Measurements from ENCODE around the gene MCF2L. TPM values are rescaled to one million over a fixed set of nuclear protein-coding genes. Genes with fewer than 3 reads are reported as not detected.

Gene MCF2L
- polyA plus RNA-seq, 1 donor, result 30.9 TPM

DNA sequence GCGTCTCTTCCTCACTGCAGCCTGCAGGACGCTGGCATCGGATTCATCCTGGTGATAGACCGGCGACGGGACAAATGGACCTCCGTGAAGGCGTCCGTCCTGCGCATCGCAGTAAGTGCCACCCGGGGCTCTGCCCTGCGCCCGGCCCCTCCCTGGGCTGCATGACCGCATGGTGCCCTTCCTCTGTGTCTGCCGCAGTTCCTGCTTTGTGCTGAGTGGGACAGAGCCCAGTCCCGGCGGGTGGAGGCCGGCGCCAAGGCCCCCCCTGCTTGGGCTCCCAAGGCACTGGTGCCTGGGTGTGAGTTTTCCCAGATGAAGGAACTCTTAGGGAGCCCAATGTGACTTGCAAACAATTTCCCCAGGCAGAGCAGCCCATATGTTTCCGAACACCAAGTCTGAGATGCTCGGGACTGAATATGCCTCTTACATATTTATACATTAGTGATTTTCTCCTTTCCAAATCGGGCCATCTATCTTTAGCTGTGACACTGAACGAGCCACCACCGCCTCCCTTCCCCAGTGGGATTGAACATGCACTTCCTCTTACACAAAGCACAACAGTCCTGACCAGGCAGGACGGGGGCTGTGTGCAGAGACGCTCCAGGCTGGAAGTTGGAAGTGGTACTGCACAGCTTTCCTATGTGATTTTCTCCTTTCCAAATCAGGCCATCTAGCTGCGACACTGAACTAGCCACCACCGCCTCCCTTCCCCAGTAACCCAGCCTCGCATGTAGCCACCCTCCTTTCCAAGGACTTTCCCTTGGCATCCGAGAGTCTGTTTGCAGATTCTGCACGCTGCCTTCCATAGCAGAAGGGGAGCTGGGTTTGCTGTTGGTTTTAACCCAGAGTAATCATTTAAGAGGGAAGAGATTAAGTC is 76.5 kb downstream of the MCF2L start:
- Histone ChIP-seq H3K4me3 (ENCODE audit: low read length) (no peak overlapping the region), H3K27me3 (ENCODE audit: control insufficient read depth, insufficient read depth, low read length) (no peaks in the 10 kb centered on the region), H3K4me1 (ENCODE audit: control insufficient read depth, insufficient read depth, low read length) (no peaks in the 10 kb centered on the region), H3K9me3 (ENCODE audit: control insufficient read depth, low read depth, low read length) (no peaks in the 10 kb centered on the region), H3K27ac (ENCODE audit: low read length) (no peak overlapping the region), H3K36me3 (ENCODE audit: control insufficient read depth, insufficient read depth, low read length) (peaks cover 18% of the 10 kb centered on the region)
- DNase-seq, result no peak
- no CpG with 5 or more reads among the region's 32 CpGs for WGBS (ENCODE audit: insufficient coverage, low lambda C conversion rate)

GRCh38 chr13:113046128-113046882 is 77.3 kb downstream of the MCF2L start:
- Histone ChIP-seq H3K4me3 (ENCODE audit: low read length) (no peak overlapping the region), H3K27me3 (ENCODE audit: control insufficient read depth, insufficient read depth, low read length) (no peaks in the 10 kb centered on the region), H3K4me1 (ENCODE audit: control insufficient read depth, insufficient read depth, low read length) (no peaks in the 10 kb centered on the region), H3K9me3 (ENCODE audit: control insufficient read depth, low read depth, low read length) (no peaks in the 10 kb centered on the region), H3K27ac (ENCODE audit: low read length) (no peak overlapping the region), H3K36me3 (ENCODE audit: control insufficient read depth, insufficient read depth, low read length) (peaks cover 18% of the 10 kb centered on the region)
- DNase-seq, result no peak
- WGBS (ENCODE audit: insufficient coverage, low lambda C conversion rate), result 93% methylated on average over 3 of the region's 30 CpGs

- H3K4me3 ChIP-seq (ENCODE audit: low read length), result no peak overlapping the region
- peaks cover 18% of the 10 kb centered on the region for H3K36me3 ChIP-seq (ENCODE audit: control insufficient read depth, insufficient read depth, low read length)
- H3K27ac ChIP-seq (ENCODE audit: low read length), result no peak overlapping the region
- H3K4me1 ChIP-seq (ENCODE audit: control insufficient read depth, insufficient read depth, low read length), result no peaks in the 10 kb centered on the region
- WGBS (ENCODE audit: insufficient coverage, low lambda C conversion rate), result no CpG with 5 or more reads among the region's 13 CpGs
- no peaks in the 10 kb centered on the region for H3K27me3 ChIP-seq (ENCODE audit: control insufficient read depth, insufficient read depth, low read length)
- no peaks in the 10 kb centered on the region for H3K9me3 ChIP-seq (ENCODE audit: control insufficient read depth, low read depth, low read length)
- no peak for DNase-seq
These were observed 77.8 kb downstream of the MCF2L start for GRCh38 chr13:113046883-113047244.

GRCh38 chr13:113047587-113047986 is 78.6 kb downstream of the MCF2L start:
- H3K4me1 ChIP-seq (ENCODE audit: control insufficient read depth, insufficient read depth, low read length), result no peaks in the 10 kb centered on the region
- no peak overlapping the region for H3K27ac ChIP-seq (ENCODE audit: low read length)
- peaks cover 21% of the 10 kb centered on the region for H3K36me3 ChIP-seq (ENCODE audit: control insufficient read depth, insufficient read depth, low read length)
- DNase-seq, result no peak
- no peaks in the 10 kb centered on the region for H3K27me3 ChIP-seq (ENCODE audit: control insufficient read depth, insufficient read depth, low read length)
- 80% methylated on average over 1 of the region's 31 CpGs for WGBS (ENCODE audit: insufficient coverage, low lambda C conversion rate)
- H3K9me3 ChIP-seq (ENCODE audit: control insufficient read depth, low read depth, low read length), result no peaks in the 10 kb centered on the region
- no peak overlapping the region for H3K4me3 ChIP-seq (ENCODE audit: low read length)

DNA sequence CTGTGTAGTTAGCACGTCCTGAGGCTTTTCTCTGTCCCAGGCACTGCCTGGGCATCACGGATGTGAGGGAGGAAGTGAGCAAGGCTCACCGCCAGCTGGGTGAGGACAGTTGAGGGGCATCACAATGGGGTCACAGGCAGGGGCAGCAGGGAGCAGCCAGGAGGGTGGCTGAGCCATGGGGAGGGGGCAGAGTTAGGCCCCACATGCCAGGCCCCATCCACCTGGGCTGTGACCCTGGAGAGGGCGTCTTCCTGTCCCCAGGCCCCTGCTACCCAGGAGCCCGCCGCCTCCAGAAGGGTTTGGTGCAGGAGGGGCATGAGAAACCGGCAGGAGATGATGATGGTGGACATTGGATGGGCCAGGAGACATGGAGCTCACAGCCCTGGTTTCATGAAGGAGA is 79.8 kb downstream of the MCF2L start:
- Histone ChIP-seq H3K27ac (ENCODE audit: low read length) (no peak overlapping the region), H3K36me3 (ENCODE audit: control insufficient read depth, insufficient read depth, low read length) (peaks cover 27% of the 10 kb centered on the region), H3K4me3 (ENCODE audit: low read length) (no peak overlapping the region), H3K27me3 (ENCODE audit: control insufficient read depth, insufficient read depth, low read length) (no peaks in the 10 kb centered on the region), H3K9me3 (ENCODE audit: control insufficient read depth, low read depth, low read length) (no peaks in the 10 kb centered on the region), H3K4me1 (ENCODE audit: control insufficient read depth, insufficient read depth, low read length) (no peaks in the 10 kb centered on the region)
- WGBS (ENCODE audit: insufficient coverage, low lambda C conversion rate), result no CpG with 5 or more reads among the region's 7 CpGs
- DNase-seq, result no peak

GRCh38 chr13:113049521-113049941 is 80.5 kb downstream of the MCF2L start:
- peaks cover 29% of the 10 kb centered on the region for H3K36me3 ChIP-seq (ENCODE audit: control insufficient read depth, insufficient read depth, low read length)
- no peak overlapping the region for H3K4me3 ChIP-seq (ENCODE audit: low read length)
- no peaks in the 10 kb centered on the region for H3K9me3 ChIP-seq (ENCODE audit: control insufficient read depth, low read depth, low read length)
- DNase-seq, result no peak
- H3K27me3 ChIP-seq (ENCODE audit: control insufficient read depth, insufficient read depth, low read length), result no peaks in the 10 kb centered on the region
- WGBS (ENCODE audit: insufficient coverage, low lambda C conversion rate), result no CpG with 5 or more reads among the region's 13 CpGs
- H3K4me1 ChIP-seq (ENCODE audit: control insufficient read depth, insufficient read depth, low read length), result no peaks in the 10 kb centered on the region
- H3K27ac ChIP-seq (ENCODE audit: low read length), result no peak overlapping the region

DNA sequence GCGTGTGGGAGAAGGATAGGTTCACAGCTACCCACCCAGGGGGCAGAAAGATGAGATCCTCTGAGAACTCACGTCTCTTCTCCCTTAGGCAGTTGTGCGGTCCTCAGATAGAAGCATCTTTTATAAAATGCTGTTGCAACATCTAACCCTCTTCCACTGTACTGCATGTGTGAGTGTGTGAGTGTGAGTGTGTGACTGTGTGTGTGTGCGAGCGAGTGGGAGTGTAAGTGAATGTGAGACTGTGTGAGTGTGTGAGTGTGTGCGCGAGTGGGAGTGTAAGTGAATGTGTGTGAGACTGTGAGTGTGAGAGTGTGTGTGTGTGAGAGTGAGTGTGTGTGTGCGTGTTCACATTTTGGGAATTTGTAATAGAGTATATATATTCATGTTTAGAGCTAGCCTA is 81.0 kb downstream of the MCF2L start:
- 100% methylated on average over 1 of the region's 8 CpGs for WGBS (ENCODE audit: insufficient coverage, low lambda C conversion rate)
- no peak overlapping the region for H3K4me3 ChIP-seq (ENCODE audit: low read length)
- no peaks in the 10 kb centered on the region for H3K4me1 ChIP-seq (ENCODE audit: control insufficient read depth, insufficient read depth, low read length)
- no peaks in the 10 kb centered on the region for H3K9me3 ChIP-seq (ENCODE audit: control insufficient read depth, low read depth, low read length)
- H3K27me3 ChIP-seq (ENCODE audit: control insufficient read depth, insufficient read depth, low read length), result no peaks in the 10 kb centered on the region
- H3K36me3 ChIP-seq (ENCODE audit: control insufficient read depth, insufficient read depth, low read length), result peaks cover 29% of the 10 kb centered on the region
- DNase-seq, result no peak
- no peak overlapping the region for H3K27ac ChIP-seq (ENCODE audit: low read length)

DNA sequence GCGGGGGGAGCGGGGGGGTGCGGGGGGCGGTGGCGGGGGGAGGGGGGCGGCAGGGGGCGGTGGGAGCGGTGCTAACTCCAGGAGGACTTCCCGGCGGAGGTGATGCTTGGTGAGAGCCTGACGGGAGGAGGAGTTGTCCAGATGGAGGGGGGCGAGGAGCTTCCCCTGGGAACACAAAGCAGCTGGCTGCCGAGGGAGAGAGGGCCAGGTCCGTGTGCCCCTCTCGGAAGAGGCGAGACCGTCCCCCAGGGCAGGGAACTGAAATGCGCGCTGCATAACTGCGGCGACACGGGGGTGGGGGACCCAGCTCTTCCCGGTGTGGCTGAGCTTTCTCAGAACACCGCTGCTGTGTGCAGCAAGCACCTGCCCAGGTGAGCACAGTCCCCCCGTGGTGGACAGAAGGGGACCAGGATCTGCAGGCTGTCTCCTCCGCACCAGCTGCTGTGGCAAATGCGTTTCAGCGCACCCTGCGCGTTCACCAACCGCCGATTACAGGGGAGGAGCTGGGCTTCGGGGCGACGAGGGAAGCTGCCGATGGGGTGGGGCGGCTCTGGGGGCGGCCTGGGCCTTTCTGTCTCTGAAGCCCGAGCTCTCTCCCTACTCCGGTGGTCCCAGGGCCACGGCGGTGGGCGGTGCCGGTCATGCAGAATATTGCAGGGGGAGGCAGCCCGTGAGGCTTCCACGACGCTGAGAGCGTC is 81.9 kb downstream of the MCF2L start:
- Histone ChIP-seq H3K27ac (ENCODE audit: low read length) (no peak overlapping the region), H3K4me3 (ENCODE audit: low read length) (no peak overlapping the region), H3K27me3 (ENCODE audit: control insufficient read depth, insufficient read depth, low read length) (no peaks in the 10 kb centered on the region), H3K9me3 (ENCODE audit: control insufficient read depth, low read depth, low read length) (peaks cover 2% of the 10 kb centered on the region), H3K36me3 (ENCODE audit: control insufficient read depth, insufficient read depth, low read length) (peaks cover 27% of the 10 kb centered on the region), H3K4me1 (ENCODE audit: control insufficient read depth, insufficient read depth, low read length) (no peaks in the 10 kb centered on the region)
- WGBS (ENCODE audit: insufficient coverage, low lambda C conversion rate), result no CpG with 5 or more reads among the region's 48 CpGs
- no peak for DNase-seq

DNA sequence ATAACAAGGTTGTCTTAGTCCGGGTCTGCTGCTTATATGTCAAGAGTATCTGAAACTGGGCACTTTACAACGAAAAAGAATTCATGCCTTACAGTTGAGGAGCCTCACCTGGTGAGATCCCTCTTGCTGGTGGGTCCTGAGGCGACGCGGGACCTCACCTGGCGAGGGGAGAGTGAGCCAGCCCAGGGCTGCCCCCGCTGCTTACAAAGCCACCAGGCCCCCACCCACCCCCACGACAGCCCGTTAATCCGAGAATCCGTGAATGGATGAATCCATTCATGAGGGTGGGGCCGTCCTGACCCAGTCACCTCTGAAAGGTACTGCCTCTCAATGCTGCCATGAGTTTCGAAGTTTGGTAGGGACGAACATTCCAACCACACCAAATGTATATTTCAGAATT is 82.6 kb downstream of the MCF2L start:
- no peak overlapping the region for H3K4me3 ChIP-seq (ENCODE audit: low read length)
- H3K4me1 ChIP-seq (ENCODE audit: control insufficient read depth, insufficient read depth, low read length), result no peaks in the 10 kb centered on the region
- no peaks in the 10 kb centered on the region for H3K27me3 ChIP-seq (ENCODE audit: control insufficient read depth, insufficient read depth, low read length)
- peaks cover 21% of the 10 kb centered on the region for H3K36me3 ChIP-seq (ENCODE audit: control insufficient read depth, insufficient read depth, low read length)
- H3K9me3 ChIP-seq (ENCODE audit: control insufficient read depth, low read depth, low read length), result peaks cover 9% of the 10 kb centered on the region
- DNase-seq, result no peak
- H3K27ac ChIP-seq (ENCODE audit: low read length), result no peak overlapping the region
- no CpG with 5 or more reads among the region's 14 CpGs for WGBS (ENCODE audit: insufficient coverage, low lambda C conversion rate)

- no peak for DNase-seq
- H3K4me3 ChIP-seq (ENCODE audit: low read length), result no peak overlapping the region
- WGBS (ENCODE audit: insufficient coverage, low lambda C conversion rate), result 87% methylated on average over 3 of the region's 16 CpGs
- H3K27me3 ChIP-seq (ENCODE audit: control insufficient read depth, insufficient read depth, low read length), result no peaks in the 10 kb centered on the region
- H3K36me3 ChIP-seq (ENCODE audit: control insufficient read depth, insufficient read depth, low read length), result peaks cover 17% of the 10 kb centered on the region
- H3K4me1 ChIP-seq (ENCODE audit: control insufficient read depth, insufficient read depth, low read length), result no peaks in the 10 kb centered on the region
- H3K27ac ChIP-seq (ENCODE audit: low read length), result no peak overlapping the region
- H3K9me3 ChIP-seq (ENCODE audit: control insufficient read depth, low read depth, low read length), result peaks cover 14% of the 10 kb centered on the region
These were observed 83.2 kb downstream of the MCF2L start for GRCh38 chr13:113052206-113052605.

Measured in large intestine (tissue), 3 donors.